SK-N-DZ (cell line): ENCODE results near the gene SMIM44.
A peak's percentile ranks its signal among the peaks of the same experiment; 100 is the strongest.
"Not testable (repeated sequence)": the region's sequence is repeated elsewhere in the genome, so short reads cannot be mapped to it uniquely, and the experiment has no call there.

ENCODE experiments used
- DNase-seq: peaks from one replicate; pipeline ENCODE4 v3.0.0-alpha.2; 2015; ENCODE audit warnings: low spot score

Gene SMIM44

GRCh38 chr19:3518255-3518654, 35.0 kb upstream of the SMIM44 start:
- no peak for DNase-seq

- no peak for DNase-seq
Measured at GRCh38 chr19:3517638-3518037, 34.4 kb upstream of the SMIM44 start.

DNA sequence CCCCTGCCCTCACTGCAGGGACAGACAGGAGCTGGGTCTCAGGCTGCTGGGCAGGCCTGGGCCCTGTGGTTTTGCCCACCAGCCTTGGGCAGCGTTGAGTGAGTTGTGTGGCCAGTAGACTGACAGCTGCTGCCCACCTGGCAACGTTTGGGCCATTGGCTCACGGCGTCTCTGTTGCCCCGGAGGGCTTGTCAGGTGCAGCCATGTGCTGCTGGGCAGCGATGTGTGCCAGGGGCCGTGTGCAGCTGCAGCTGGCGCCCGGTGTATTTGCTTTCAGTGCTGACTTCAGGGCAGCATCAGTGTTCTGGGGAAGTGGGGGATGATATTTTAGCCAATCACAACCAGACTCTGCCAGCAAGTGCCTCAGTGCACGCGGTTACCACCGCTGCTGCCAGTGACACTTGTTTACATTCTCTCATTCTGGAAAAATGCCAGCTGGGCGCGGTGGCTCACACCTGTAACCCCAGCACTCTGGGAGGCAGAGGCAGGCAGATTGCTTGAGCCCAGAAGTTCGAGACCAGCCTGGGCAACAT, 33.5 kb upstream of the SMIM44 start:
- no peak for DNase-seq

- DNase-seq = no peak
Measured at GRCh38 chr19:3515891-3516422, 32.7 kb upstream of the SMIM44 start.

GRCh38 chr19:3514930-3515329, 31.7 kb upstream of the SMIM44 start:
- no peak for DNase-seq

DNA sequence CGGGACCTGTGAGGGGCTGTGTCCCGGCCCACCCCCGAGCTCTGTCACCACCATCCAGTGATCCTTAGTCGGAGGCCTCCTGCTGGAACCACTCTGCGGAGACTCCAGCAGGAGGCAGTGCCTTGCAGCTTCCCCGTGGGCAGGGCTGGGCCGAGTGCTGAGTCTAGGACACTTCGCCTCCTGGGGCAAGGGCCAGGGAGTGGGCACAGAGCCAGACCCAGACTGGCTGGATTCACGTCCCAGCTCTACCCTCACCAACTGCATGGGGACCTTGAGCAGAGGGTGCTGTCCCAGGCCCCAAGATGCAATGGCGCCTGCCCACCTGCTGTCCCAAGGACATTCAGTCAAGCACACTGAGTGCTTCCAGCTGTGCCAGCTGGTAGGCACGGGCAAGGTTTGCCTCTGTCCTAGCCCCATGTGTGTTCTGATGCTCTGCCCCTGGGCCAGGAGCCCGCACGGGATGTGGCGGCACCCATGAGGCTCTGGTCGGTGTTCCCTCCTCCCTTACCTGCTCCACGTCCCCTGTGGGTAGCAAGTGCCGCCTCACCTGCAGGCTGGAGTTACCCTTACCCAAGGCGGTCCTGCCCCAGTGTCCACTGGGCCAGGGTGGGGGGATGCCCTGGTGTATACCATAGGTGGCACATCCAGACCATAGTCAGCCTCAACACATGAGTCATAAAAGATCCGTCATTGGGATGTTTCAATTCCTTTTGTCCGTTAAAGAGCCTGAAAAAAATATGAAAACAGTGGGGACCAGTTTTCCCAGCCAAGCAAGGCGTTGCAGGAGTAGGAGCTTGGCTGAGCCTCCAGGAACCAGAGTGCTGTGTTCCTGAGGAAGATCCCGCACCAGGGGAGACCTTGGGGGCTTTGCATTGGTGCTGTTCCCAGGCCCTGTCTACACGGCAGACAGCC, 30.2 kb upstream of the SMIM44 start:
- DNase-seq = no peak

GRCh38 chr19:3512562-3513228, 29.5 kb upstream of the SMIM44 start:
- no peak for DNase-seq

- DNase-seq = no peak
Measured at GRCh38 chr19:3511506-3512251, 28.4 kb upstream of the SMIM44 start.

GRCh38 chr19:3510727-3511126, 27.5 kb upstream of the SMIM44 start:
- DNase-seq = no peak

DNA sequence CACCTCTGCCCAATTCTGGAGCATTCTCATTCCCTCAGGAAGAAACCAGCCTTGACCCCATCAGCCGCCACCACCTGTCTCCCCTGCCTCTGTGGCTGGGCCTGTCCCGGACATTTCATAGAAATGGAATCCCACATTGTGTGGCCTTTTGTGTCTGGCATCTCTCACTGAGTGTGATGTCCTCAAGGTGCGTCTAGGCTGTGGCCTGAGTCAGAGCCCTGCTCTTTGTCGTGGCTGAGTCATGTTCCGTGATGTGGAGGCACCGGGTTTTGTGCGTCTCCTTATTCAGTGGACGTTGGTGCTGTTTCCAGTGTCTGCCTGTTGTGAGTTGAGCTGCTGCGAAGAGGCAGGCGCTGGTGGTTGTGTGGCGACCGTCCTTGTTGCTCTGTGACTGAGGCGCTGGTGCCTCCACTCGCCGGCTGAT, 26.3 kb upstream of the SMIM44 start:
- DNase-seq = no peak

DNA sequence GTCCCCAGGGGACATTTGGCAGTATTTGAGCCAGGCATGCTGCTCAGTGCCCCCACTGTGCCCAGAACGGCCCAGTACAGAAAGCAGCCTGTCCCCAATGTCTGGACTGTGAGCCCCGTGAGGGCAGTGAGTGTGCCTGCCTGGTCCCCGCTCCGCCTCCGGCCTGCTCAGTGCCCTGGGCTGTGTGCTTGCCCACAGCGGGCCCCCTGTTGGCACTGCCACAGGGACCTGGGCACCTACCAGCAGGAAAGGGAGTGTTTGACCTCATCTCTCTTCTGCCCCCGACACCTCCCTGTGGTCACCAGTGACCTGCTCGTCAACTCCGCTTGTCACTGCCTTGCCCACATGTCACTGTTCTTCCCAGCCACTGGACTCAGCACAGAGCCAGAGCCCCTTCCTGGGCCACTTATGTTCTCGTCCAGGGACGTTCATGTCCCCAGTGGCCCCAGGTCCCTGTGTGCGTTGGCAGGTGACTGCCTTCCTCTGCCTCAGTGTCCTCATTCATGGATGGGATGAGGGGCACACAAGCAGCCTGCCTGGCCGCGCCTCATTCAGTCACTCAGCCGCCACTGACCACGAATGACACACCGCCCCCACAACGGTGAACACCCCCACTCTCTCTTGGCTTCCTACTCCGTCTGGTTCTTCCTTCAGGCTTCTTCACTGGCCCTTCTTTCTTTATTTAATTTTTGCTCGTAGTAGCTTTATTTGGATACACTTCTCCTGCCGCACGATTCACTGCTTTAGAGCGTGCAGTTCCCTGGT, 25.7 kb upstream of the SMIM44 start:
- no peak for DNase-seq

DNA sequence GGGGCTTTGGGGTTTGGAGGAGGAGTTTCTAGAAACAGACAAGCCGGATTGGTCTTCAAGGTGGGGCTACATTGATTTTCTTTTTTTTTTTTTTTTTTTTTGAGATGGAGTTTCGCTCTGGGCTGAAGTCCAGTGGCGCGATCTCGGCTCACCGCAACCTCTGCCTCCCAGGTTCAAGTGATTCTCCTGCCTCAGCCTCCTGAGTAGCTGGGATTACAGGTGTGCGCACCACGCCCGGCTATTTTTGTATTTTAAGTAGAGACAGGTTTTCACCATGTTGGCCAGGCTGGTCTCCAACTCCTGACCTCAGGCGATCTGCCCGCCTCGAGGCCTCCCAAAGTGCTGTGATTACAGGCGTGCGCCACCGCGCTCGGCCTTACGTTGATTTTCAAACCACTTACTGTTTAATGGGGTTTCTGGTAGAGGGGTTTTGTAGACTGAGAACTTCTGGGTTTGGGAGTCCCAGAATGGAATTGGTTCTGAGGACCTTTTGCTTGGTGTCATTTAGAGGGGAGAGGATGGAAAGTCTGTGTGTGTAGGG, 24.9 kb upstream of the SMIM44 start:
- not testable (repeated sequence) for DNase-seq

DNA sequence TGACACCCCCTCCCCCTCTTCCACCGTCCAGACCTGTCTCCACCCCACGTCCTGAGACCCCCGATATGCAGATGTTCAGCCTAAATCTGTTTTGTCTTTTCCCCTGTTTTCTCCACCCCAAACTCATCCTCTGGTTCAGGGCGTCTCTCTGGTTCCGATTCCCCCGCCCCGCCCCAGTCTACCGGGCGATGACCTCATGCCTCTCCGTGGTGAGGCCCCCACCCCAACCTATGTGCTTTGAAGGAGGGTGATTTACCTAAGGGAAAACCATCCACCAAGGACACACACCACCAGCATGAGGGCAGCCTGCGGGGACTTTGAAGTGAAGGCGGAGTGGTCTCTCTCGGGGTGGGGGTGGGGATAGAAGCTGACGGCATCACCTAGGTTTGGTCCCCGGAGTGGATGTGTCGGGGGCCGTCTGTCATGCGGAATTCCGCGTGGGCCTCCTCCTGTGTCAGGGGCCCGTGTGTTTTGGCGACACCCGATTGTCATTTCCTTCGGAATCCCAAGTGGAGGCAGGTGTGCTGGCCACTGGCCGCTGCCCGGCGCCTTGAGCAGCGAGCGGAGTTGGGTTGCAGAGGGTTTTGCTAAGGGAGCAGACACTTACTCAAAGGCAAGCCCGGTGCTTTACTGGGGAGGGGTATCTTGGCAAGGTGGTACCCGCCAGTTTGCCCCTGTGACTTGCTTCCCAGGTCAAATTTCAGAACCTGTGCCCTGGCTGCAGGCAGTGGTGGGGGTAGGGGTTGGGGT, 24.3 kb upstream of the SMIM44 start:
- no peak for DNase-seq

- no peak for DNase-seq
Measured at GRCh38 chr19:3506384-3507340, 23.4 kb upstream of the SMIM44 start.

DNA sequence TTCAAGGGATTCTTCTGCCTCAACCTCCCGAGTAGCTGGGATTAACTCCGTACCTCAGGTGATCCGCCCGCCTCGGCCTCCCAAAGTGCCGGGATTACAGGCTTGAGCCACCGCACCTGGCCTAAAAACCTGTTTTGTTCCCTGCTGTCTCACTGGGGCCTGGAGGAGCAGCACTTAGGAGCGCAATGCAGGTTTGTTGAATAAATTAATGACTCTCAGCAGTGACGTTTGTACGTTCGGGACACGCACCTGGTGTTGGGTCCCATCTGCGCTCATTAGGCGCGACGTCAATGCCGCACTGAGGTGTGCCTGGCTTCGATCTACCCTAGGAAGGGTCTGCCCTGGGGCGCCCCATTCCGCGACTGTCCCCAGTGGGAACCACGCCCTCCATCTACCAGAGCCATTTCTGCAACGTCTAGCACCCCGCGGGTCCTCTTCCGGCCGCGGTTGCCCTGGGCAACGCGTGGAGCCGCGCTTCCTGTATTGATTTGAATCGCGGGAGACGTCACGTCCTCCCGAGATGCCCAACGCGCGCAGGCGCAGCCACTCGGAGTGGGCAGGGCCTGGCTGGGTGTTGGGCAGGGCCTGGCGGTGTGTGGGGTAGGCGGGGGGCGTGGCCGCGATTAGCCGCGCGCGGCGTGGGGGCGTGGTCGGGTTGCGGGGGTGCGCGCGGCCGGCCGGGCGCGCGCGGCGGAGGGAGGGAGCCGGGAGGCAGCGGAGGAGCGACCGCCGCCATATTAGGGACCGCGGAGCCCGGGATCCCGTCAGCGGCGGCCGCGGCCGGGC, 22.6 kb upstream of the SMIM44 start, which contains the start of gene FZR1:
Gene FZR1, plus strand, starts transcription at position 714 of the 786 bp plus-strand sequence. CDS start 16,679 bp downstream, outside the sequence.
- peak; percentile 96 for DNase-seq

DNA sequence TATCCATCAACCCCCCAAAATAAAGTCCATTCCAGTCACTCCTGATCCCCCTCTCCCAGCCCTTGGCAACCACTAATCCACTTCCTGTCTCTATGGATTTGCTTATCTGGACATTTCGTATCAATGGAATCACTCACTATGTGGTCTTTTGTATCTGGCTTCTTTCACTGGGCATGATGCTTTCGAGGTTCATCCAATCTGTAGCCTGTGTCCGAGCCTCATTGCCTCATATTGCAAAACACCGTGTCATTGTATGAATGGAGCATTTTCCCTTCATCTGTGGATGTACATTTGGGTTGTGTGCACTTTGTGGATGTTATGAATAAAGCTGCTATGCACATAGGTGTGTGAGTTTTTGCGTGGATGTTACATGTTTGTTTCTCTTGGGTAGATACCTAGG, 21.5 kb upstream of the SMIM44 start:
- DNase-seq = no peak

GRCh38 chr19:3503036-3503572, 19.9 kb upstream of the SMIM44 start:
- no peak for DNase-seq
